Left kidney (tissue), 2 donors: ENCODE data around the gene FBLN2. TPM values are rescaled to one million over a fixed set of nuclear protein-coding genes. Genes with fewer than 3 reads are reported as not detected.
"Not testable (repeated sequence)": the region's sequence is repeated elsewhere in the genome, so short reads cannot be mapped to it uniquely, and the experiment has no call there.

Experiments used
- DNase-seq: peaks from one replicate; pipeline ENCODE4 v3.0.0-alpha.2; 2013
- polyA plus RNA-seq: library from polyadenylated mRNA; unstranded; fragments of 120-200 nt; gene quantifications from one replicate; pipeline ENCODE4 v1.2.1, GENCODE V29; 2013; ENCODE audit not compliant: insufficient read length

Gene FBLN2
- polyA plus RNA-seq, 1 donor = 17.9 TPM

- no peak for DNase-seq
These were observed 1.1 kb upstream of the FBLN2 start for GRCh38 chr3:13547591-13548371.

GRCh38 chr3:13549623-13550422 is 898 bp downstream of the FBLN2 start:
- no peak for DNase-seq

- DNase-seq = no peak
These were observed 1.4 kb downstream of the FBLN2 start for GRCh38 chr3:13550423-13550690.

GRCh38 chr3:13550791-13551360 is 2.0 kb downstream of the FBLN2 start:
- DNase-seq = no peak

- no peak for DNase-seq
These were observed 4.1 kb downstream of the FBLN2 start for GRCh38 chr3:13552857-13553652.

- no peak for DNase-seq
These were observed 4.8 kb downstream of the FBLN2 start for GRCh38 chr3:13553686-13554085.

DNA sequence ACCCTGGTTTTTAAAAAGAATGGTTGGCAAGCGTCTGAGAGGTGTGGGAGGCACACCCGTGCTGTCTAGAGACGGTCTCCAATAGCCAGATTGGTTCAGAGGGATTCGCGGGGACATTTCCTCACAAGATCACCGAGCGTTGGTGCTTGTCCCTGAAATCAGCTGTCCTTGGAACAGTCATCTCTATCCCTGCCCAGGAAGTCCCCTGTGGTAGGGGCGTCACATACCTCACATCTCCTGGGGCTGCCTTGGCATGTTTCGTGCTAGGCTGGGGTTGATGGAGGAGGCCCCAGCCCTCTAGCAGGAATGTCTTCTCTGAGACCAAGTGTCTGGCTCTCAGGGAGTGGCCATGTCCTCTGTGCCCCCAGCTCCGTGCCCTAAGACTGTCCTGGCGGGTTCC is 6.8 kb downstream of the FBLN2 start:
- no peak for DNase-seq

DNA sequence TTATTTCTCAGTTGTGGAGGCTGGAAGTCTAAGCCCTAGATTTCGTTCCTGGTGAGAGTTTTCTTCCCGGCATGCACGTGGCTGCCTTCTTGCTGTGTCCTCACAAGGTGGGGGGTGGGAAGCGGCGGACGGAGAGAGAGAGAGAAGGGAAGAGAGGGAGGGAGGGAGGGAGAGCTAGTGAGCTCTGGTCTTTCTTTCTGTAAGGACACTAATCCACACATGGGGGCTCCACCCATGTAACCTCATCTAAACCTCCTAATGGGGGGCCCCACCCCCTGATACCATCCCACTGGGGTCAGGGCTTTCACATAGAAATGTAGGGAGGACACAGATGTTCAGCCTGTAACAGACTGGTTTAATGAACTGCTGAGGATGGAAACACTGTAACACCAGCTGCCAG is 7.3 kb downstream of the FBLN2 start:
- no peak for DNase-seq

- DNase-seq = no peak
These were observed 8.0 kb downstream of the FBLN2 start for GRCh38 chr3:13556917-13557316.

- no peak for DNase-seq
These were observed 8.5 kb downstream of the FBLN2 start for GRCh38 chr3:13557417-13557816.

DNA sequence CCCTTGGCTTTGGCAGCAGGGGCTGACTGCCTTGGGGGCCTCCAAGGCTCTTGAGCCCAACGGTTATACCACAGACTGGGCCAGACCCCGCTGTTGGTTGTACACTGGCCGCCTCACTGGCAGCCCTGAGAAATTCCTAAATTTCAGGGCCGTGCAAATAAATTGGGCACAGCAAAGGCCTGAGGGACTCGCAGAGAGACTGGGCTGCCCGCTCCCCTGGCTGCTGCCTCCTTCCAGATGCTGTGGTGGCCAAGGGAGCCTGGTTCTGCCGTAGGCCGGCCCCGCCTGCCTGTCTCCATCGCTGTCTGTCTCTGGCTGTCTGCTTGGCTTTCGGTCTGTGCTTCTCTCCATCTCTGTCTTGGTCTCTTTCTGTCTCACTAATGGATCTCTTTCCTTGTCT is 9.0 kb downstream of the FBLN2 start:
- DNase-seq = no peak

- no peak for DNase-seq
These were observed 9.7 kb downstream of the FBLN2 start for GRCh38 chr3:13558651-13559050.

GRCh38 chr3:13559764-13560525 is 11.0 kb downstream of the FBLN2 start:
- peak; percentile 42 for DNase-seq

GRCh38 chr3:13561376-13561775 is 12.5 kb downstream of the FBLN2 start:
- no peak for DNase-seq

GRCh38 chr3:13561967-13562366 is 13.0 kb downstream of the FBLN2 start:
- DNase-seq = no peak

- not testable (repeated sequence) for DNase-seq
These were observed 13.5 kb downstream of the FBLN2 start for GRCh38 chr3:13562421-13562820.

GRCh38 chr3:13563321-13563720 is 14.4 kb downstream of the FBLN2 start:
- DNase-seq = no peak

- DNase-seq = no peak
These were observed 15.0 kb downstream of the FBLN2 start for GRCh38 chr3:13563911-13564310.

GRCh38 chr3:13564751-13565560 is 16.0 kb downstream of the FBLN2 start:
- DNase-seq = no peak

GRCh38 chr3:13565581-13566452 is 16.9 kb downstream of the FBLN2 start:
- DNase-seq = no peak
